ENCODE measurements around the gene CD55. TPM values are rescaled to one million over a fixed set of nuclear protein-coding genes. Genes with fewer than 3 reads are reported as not detected.

CD55 gene
- total RNA-seq, 1 experiment from 2014 or later, result 17.2 TPM

DNA sequence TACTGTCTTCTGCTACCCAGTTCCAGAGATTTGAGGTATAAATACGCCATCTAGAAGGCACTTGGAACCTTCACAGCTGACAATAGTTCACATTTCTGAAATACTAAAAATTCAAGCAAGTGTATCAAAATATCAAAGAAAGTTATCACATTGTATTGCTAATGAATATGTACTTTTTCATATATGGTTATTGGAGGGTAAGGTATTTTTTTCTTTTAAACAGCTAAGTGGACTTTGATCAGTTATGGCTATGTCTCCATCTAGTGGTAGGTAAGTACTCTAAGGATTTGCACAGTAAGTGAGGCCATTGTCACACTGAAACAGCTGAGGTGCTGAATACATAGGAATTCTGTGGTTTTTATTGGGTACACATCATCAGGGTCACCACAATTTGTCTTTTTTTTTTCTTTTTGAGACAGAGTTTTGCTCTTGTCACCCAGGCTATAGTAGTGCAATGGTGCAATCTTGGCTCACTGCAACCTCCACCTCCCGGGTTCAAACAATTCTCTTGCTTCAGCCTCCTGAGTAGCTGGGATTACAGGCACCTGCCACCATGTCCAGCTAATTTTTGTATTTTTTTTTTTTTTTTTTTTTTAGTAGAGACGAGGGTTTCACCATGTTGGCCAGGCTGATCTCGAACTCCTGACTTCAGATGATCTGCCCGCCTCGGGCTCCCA is 83.5 kb downstream of the CD55 start:
- no peaks in the 10 kb centered on the region for H3K36me3 Mint-ChIP-seq
- no peaks in the 10 kb centered on the region for H3K27me3 Mint-ChIP-seq (ENCODE audit: low read depth)
- H3K4me1 Mint-ChIP-seq, result no peaks in the 10 kb centered on the region
- no peak for DNase-seq (ENCODE audit: low spot score)
- ChIA-PET CTCF (interaction anchor here (0.5 to 2.6 kb wide), 38 partner anchors 8 to 372 kb away, joined by 3 to 37 read pairs (median 4); partner anchors contain the start of genes C1orf116, CD55, CR1 and CR2), POLR2A (interaction anchor here (1.0 kb wide), 1 partner anchor 84 kb away, joined by 3 read pairs; the partner anchor contains the start of gene CD55)
- TF ChIP-seq RELA (CRISPR knock-in tag; IDR thresholded peaks at IDR 0.05; ENCODE audit: borderline replicate concordance) (no peak), IRF2 (CRISPR knock-in tag; IDR thresholded peaks at IDR 0.05; ENCODE audit: borderline replicate concordance, low read depth) (no peak), CTCF (IDR thresholded peaks at IDR 0.05) (peak; percentile 52)
- ATAC-seq, result peak; percentile 79
- H3K27ac Mint-ChIP-seq, result no peak overlapping the region
- no peaks in the 10 kb centered on the region for H3K9me3 Mint-ChIP-seq
- H3K4me3 Mint-ChIP-seq, result no peak overlapping the region

GRCh38 chr1:207405814-207406213 is 84.3 kb downstream of the CD55 start:
- ATAC-seq, result no peak
- no peak for DNase-seq (ENCODE audit: low spot score)
- CTCF ChIA-PET, result interaction anchor here (0.8 to 2.6 kb wide), 13 partner anchors 10 to 321 kb away, joined by 4 to 37 read pairs (median 9); partner anchors contain the start of genes CD55 and CR2
- Mint-ChIP-seq H3K4me3 (no peak overlapping the region), H3K27ac (no peak overlapping the region), H3K27me3 (ENCODE audit: low read depth) (no peaks in the 10 kb centered on the region), H3K9me3 (no peaks in the 10 kb centered on the region; the same call in 1 of the 2 replicates), H3K4me1 (no peaks in the 10 kb centered on the region), H3K36me3 (no peaks in the 10 kb centered on the region)
- no peak for TF ChIP-seq RORB (CRISPR knock-in tag; IDR thresholded peaks at IDR 0.05)
- no peak for TF ChIP-seq ZNF512 (CRISPR knock-in tag; IDR thresholded peaks at IDR 0.05; ENCODE audit: borderline replicate concordance)
- TF ChIP-seq FOXP1 (CRISPR knock-in tag; IDR thresholded peaks at IDR 0.05; ENCODE audit: borderline replicate concordance), result no peak
- TF ChIP-seq, protein P1, sequence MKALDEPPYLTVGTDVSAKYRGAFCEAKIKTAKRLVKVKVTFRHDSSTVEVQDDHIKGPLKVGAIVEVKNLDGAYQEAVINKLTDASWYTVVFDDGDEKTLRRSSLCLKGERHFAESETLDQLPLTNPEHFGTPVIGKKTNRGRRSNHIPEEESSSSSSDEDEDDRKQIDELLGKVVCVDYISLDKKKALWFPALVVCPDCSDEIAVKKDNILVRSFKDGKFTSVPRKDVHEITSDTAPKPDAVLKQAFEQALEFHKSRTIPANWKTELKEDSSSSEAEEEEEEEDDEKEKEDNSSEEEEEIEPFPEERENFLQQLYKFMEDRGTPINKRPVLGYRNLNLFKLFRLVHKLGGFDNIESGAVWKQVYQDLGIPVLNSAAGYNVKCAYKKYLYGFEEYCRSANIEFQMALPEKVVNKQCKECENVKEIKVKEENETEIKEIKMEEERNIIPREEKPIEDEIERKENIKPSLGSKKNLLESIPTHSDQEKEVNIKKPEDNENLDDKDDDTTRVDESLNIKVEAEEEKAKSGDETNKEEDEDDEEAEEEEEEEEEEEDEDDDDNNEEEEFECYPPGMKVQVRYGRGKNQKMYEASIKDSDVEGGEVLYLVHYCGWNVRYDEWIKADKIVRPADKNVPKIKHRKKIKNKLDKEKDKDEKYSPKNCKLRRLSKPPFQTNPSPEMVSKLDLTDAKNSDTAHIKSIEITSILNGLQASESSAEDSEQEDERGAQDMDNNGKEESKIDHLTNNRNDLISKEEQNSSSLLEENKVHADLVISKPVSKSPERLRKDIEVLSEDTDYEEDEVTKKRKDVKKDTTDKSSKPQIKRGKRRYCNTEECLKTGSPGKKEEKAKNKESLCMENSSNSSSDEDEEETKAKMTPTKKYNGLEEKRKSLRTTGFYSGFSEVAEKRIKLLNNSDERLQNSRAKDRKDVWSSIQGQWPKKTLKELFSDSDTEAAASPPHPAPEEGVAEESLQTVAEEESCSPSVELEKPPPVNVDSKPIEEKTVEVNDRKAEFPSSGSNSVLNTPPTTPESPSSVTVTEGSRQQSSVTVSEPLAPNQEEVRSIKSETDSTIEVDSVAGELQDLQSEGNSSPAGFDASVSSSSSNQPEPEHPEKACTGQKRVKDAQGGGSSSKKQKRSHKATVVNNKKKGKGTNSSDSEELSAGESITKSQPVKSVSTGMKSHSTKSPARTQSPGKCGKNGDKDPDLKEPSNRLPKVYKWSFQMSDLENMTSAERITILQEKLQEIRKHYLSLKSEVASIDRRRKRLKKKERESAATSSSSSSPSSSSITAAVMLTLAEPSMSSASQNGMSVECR (CRISPR knock-in tag; IDR thresholded peaks at IDR 0.05; ENCODE audit: borderline replicate concordance), result no peak
- no peak for TF ChIP-seq KAT7 (CRISPR knock-in tag; IDR thresholded peaks at IDR 0.05; ENCODE audit: borderline replicate concordance)
- TF ChIP-seq EMX1 (CRISPR knock-in tag; IDR thresholded peaks at IDR 0.05), result no peak
- no peak for TF ChIP-seq ZNF671 (CRISPR knock-in tag; IDR thresholded peaks at IDR 0.05)
- TF ChIP-seq MXD4 (CRISPR knock-in tag; IDR thresholded peaks at IDR 0.05; ENCODE audit: borderline replicate concordance), result no peak
- TF ChIP-seq CDX4 (CRISPR knock-in tag; IDR thresholded peaks at IDR 0.05; ENCODE audit: borderline replicate concordance), result no peak
- no peak for TF ChIP-seq FOXP4 (CRISPR knock-in tag; IDR thresholded peaks at IDR 0.05)
- TF ChIP-seq E2F5 (CRISPR knock-in tag; IDR thresholded peaks at IDR 0.05), result no peak
- POLR2A ChIA-PET, result interaction anchor here (1.0 kb wide), 1 partner anchor 84 kb away, joined by 3 read pairs; the partner anchor contains the start of gene CD55

Measured in WTC11 (cell line).